NCI-H2107 (cell line): Measurements from ENCODE around the gene POLE3.
"Not testable (repeated sequence)": the region's sequence is repeated elsewhere in the genome, so short reads cannot be mapped to it uniquely, and the experiment has no call there.

Source experiments
- DNase-seq: peaks from one replicate; lab custom pipeline; 2025; lab: John Stamatoyannopoulos, UW

Gene POLE3

GRCh38 chr9:113376634-113377567, 33.6 kb downstream of the POLE3 start, which contains the start of gene HDHD3:
Gene HDHD3, minus strand, starts transcription at chr9:113376986. Its CDS starts 2,632 bp downstream, at chr9:113374354.
- DNase-seq, result peak; percentile 52

- no peak for DNase-seq
These were observed 35.1 kb downstream of the POLE3 start for GRCh38 chr9:113375057-113376023.

GRCh38 chr9:113373676-113374392, 36.6 kb downstream of the POLE3 start:
- no peak for DNase-seq

- DNase-seq, result no peak
These were observed 37.2 kb downstream of the POLE3 start for GRCh38 chr9:113373256-113373655.

- no peak for DNase-seq
These were observed 38.4 kb downstream of the POLE3 start for GRCh38 chr9:113372059-113372458.

GRCh38 chr9:113370806-113371325, 39.6 kb downstream of the POLE3 start:
- DNase-seq, result no peak

- DNase-seq, result no peak
These were observed 40.7 kb downstream of the POLE3 start for GRCh38 chr9:113369855-113370140.

GRCh38 chr9:113368982-113369854, 41.3 kb downstream of the POLE3 start:
- no peak for DNase-seq

GRCh38 chr9:113368348-113368981, 42.0 kb downstream of the POLE3 start:
- DNase-seq, result no peak

GRCh38 chr9:113365652-113366051, 44.8 kb downstream of the POLE3 start:
- DNase-seq, result not testable (repeated sequence)

GRCh38 chr9:113364951-113365350, 45.5 kb downstream of the POLE3 start:
- no peak for DNase-seq

- DNase-seq, result no peak
These were observed 47.1 kb downstream of the POLE3 start for GRCh38 chr9:113363336-113363735.

GRCh38 chr9:113361304-113362018, 49.0 kb downstream of the POLE3 start:
- no peak for DNase-seq

- DNase-seq, result no peak
These were observed 50.1 kb downstream of the POLE3 start for GRCh38 chr9:113360242-113360842.

GRCh38 chr9:113359385-113359784, 51.1 kb downstream of the POLE3 start:
- no peak for DNase-seq
